ENCODE results near the gene TWIST2. TPM values are rescaled to one million over a fixed set of nuclear protein-coding genes. Genes with fewer than 3 reads are reported as not detected.

Gene TWIST2
- total and polyA plus RNA-seq, 2 donors from 2014 or later: 0.56 to 1.4 TPM

DNA sequence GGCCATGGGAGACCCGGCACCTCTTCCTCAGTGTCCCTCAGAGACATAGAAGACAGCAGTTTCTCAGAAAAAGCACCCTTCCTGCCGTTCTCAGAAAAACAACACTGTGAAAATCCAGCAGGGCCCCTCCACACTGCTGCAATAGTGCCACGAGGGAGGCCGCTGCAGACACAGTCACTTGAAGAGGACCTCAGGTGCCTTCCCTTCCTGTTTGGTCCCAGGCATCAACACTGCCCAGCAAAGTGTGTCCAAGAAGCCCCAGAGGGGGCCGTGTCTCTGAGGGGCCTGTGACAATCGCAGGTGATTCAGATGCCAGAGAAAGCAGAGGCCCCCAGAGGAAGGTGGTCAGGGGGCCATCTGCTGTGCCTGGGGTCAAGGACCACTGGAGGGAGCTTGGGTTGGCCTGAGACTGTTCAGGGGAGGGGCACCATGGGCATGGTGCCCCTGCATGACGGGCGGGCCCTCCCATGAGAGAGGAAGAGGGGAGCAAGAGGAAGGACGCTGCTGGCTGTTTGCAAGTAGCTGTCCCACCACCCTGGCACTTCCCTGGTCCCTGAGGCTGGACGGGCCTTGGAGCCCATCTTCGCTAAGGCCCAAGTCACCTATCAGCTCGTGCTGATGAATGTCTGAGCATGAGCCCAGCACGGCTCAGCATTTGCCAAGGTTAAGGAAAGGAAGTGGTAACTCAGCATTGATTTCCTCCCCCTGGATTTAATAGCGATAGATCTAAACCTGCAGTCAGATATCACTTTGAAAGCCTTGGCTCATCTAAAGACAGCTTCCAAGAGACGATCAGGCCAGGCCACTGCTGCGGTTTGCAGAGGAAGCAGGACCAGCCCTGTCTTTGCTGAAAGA, 9.1 kb downstream of the TWIST2 start:
- Histone ChIP-seq H3K9me3 (ENCODE audit: control insufficient read depth in 2 of 3, insufficient read depth in 1 of 3, low read length in 3 of 3) (no peaks in the 10 kb centered on the region), H3K9ac (ENCODE audit: low read length in 3 of 3) (no peak overlapping the region), H3K27ac (ENCODE audit: low read depth in 2 of 2, low read length in 2 of 2) (no peak overlapping the region), H3K36me3 (ENCODE audit: control insufficient read depth in 2 of 3, insufficient read depth in 3 of 3, low read length in 3 of 3) (no peaks in the 10 kb centered on the region), H3K27me3 (ENCODE audit: control insufficient read depth, insufficient read depth, low read length) (peaks cover 2% of the 10 kb centered on the region), H3K4me1 (ENCODE audit: control insufficient read depth in 2 of 3, insufficient read depth in 2 of 3, low read depth in 1 of 3, low read length in 3 of 3) (no peaks in the 10 kb centered on the region), H3K4me3 (ENCODE audit: low read length in 3 of 3) (no peak overlapping the region)
- DNase-seq: no peak
- intact Hi-C loops (cut with DNase I): no loop called here
- no peak for FAIRE-seq
- TF ChIP-seq, protein P1, sequence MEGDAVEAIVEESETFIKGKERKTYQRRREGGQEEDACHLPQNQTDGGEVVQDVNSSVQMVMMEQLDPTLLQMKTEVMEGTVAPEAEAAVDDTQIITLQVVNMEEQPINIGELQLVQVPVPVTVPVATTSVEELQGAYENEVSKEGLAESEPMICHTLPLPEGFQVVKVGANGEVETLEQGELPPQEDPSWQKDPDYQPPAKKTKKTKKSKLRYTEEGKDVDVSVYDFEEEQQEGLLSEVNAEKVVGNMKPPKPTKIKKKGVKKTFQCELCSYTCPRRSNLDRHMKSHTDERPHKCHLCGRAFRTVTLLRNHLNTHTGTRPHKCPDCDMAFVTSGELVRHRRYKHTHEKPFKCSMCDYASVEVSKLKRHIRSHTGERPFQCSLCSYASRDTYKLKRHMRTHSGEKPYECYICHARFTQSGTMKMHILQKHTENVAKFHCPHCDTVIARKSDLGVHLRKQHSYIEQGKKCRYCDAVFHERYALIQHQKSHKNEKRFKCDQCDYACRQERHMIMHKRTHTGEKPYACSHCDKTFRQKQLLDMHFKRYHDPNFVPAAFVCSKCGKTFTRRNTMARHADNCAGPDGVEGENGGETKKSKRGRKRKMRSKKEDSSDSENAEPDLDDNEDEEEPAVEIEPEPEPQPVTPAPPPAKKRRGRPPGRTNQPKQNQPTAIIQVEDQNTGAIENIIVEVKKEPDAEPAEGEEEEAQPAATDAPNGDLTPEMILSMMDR (IDR thresholded peaks at IDR 0.05; ENCODE audit: borderline replicate concordance, extremely low read depth, insufficient read depth): no peak

DNA sequence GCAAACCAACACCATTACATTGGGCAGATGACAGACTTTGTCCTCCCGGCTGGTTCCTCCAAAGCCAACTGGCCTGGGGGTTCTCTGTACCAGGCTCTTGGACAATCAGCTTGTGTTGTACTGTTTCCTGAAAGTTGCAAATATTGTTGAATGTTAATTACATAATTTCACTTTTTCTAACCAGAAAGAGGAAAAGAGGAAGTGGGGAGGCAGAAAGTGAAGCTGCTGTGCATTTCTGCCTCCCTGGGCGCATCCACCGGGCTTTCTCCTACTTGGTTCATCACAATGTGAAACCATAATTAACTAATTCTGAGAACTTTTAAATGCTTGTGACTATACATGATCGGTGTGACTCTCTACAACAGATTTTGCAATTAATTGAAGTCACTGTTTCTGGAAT, 10.1 kb downstream of the TWIST2 start:
- no peaks in the 10 kb centered on the region for H3K9me3 ChIP-seq (ENCODE audit: control insufficient read depth in 2 of 3, insufficient read depth in 1 of 3, low read length in 3 of 3)
- no peak overlapping the region for H3K9ac ChIP-seq (ENCODE audit: low read length in 3 of 3)
- FAIRE-seq (no peak), DNase-seq (no peak)
- intact Hi-C loops (cut with DNase I): no loop called here
- no peaks in the 10 kb centered on the region for H3K4me1 ChIP-seq (ENCODE audit: control insufficient read depth in 2 of 3, insufficient read depth in 2 of 3, low read depth in 1 of 3, low read length in 3 of 3)
- H3K4me3 ChIP-seq (ENCODE audit: low read length in 3 of 3): no peak overlapping the region
- TF ChIP-seq, protein P1 (IDR thresholded peaks at IDR 0.05; ENCODE audit: borderline replicate concordance, extremely low read depth, insufficient read depth): no peak
- peaks cover 2% of the 10 kb centered on the region for H3K27me3 ChIP-seq (ENCODE audit: control insufficient read depth, insufficient read depth, low read length)
- H3K27ac ChIP-seq (ENCODE audit: low read depth in 2 of 2, low read length in 2 of 2): no peak overlapping the region
- H3K36me3 ChIP-seq (ENCODE audit: control insufficient read depth in 2 of 3, insufficient read depth in 3 of 3, low read length in 3 of 3): no peaks in the 10 kb centered on the region

- no peaks in the 10 kb centered on the region for H3K27me3 ChIP-seq (ENCODE audit: control insufficient read depth, insufficient read depth, low read length)
- H3K9me3 ChIP-seq (ENCODE audit: control insufficient read depth in 2 of 3, insufficient read depth in 1 of 3, low read length in 3 of 3): no peaks in the 10 kb centered on the region
- H3K4me1 ChIP-seq (ENCODE audit: control insufficient read depth in 2 of 3, insufficient read depth in 2 of 3, low read depth in 1 of 3, low read length in 3 of 3): peaks cover 0 to 5% (median 0%) of the 10 kb centered on the region in 3 donors
- FAIRE-seq (no peak), DNase-seq (no peak)
- H3K36me3 ChIP-seq (ENCODE audit: control insufficient read depth in 2 of 3, insufficient read depth in 3 of 3, low read length in 3 of 3): no peaks in the 10 kb centered on the region
- H3K27ac ChIP-seq (ENCODE audit: low read depth in 2 of 2, low read length in 2 of 2): no peak overlapping the region
- intact Hi-C loops (cut with DNase I): no loop called here
- no peak overlapping the region for H3K4me3 ChIP-seq (ENCODE audit: low read length in 3 of 3)
- TF ChIP-seq, protein P1 (IDR thresholded peaks at IDR 0.05; ENCODE audit: borderline replicate concordance, extremely low read depth, insufficient read depth): no peak
- no peak overlapping the region for H3K9ac ChIP-seq (ENCODE audit: low read length in 3 of 3)
Measured at GRCh38 chr2:238859636-238860347, 11.9 kb downstream of the TWIST2 start.
